T-helper 17 cell (primary cell): ENCODE data around the gene SSBP3. TPM values are rescaled to one million over a fixed set of nuclear protein-coding genes. Genes with fewer than 3 reads are reported as not detected.
A peak's percentile ranks its signal among the peaks of the same experiment; 100 is the strongest.

ENCODE experiments used
- ATAC-seq: fragments of 150-1000 bp; cut with Tn5 transposase; 2 replicates; pipeline ENCODE4 v1.10.0; 2021; ENCODE audit warnings: mild to moderate bottlenecking, moderate library complexity
- DNase-seq, 3 donors: peaks; one replicate each; pipeline versions ENCODE4 v3.0.0 to v3.0.0-alpha.2; 2020 to 2021
- H3K9me3 ChIP-seq: one replicate; pipeline ENCODE4 v1.7.0; 2013; ENCODE audit warnings: low read length, mild to moderate bottlenecking; ENCODE audit not compliant: control insufficient read depth, poor library complexity, severe bottlenecking
- H3K27ac Mint-ChIP-seq: one replicate; pipeline ENCODE4 v1.8.0; 2022; ENCODE audit warnings: mild to moderate bottlenecking, moderate library complexity, mixed read lengths
- H3K27me3 Mint-ChIP-seq: one replicate; pipeline ENCODE4 v1.8.0; 2022; ENCODE audit warnings: mixed read lengths
- H3K36me3 Mint-ChIP-seq: one replicate; pipeline ENCODE4 v1.8.0; 2022; ENCODE audit warnings: low read depth, mixed read lengths
- H3K4me1 Mint-ChIP-seq: one replicate; pipeline ENCODE4 v1.8.0; 2022; ENCODE audit warnings: mild to moderate bottlenecking, mixed read lengths
- H3K4me3 Mint-ChIP-seq: one replicate; pipeline ENCODE4 v1.8.0; 2022; ENCODE audit warnings: mild to moderate bottlenecking, moderate library complexity, mixed read lengths
- total RNA-seq, 4 donors: library from RNA in 2 of 4; stranded (reverse) in 2 of 4; gene quantifications; one replicate each; pipeline ENCODE4 v1.2.3 and lab custom pipeline; 2022 to 2026

SSBP3 gene
- total RNA-seq, 2 donors from 2014 or later = 64.9 to 67.4 TPM

GRCh38 chr1:54302549-54302948, 103.6 kb downstream of the SSBP3 start:
- H3K9me3 ChIP-seq = no peaks in the 10 kb centered on the region
- ATAC-seq = no peak
- peaks cover 53% of the 10 kb centered on the region for H3K4me1 Mint-ChIP-seq
- H3K27ac Mint-ChIP-seq = no peak overlapping the region
- H3K4me3 Mint-ChIP-seq = no peak overlapping the region
- DNase-seq = no peak
- H3K27me3 Mint-ChIP-seq = no peaks in the 10 kb centered on the region
- H3K36me3 Mint-ChIP-seq = peaks cover 2% of the 10 kb centered on the region

DNA sequence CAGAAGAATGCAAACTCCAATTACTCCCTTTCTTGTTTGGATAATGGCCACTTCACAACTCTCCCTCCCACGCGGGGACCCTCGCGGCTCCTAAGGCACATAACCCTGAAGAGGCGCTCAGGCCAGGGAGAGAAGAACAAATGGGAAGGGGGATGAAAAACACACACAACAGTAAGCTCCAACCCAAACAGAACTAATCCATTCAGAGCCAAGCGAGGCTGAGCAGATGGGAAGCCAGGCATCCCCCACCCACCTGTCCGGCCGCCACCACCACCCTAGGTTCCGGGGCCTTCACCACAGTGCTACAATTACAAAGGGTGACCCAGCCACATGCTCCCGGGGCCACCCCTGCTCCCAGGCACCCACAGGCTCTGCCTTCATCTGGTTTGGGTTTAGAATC, 104.7 kb downstream of the SSBP3 start:
- Mint-ChIP-seq H3K4me3 (no peak overlapping the region), H3K36me3 (peaks cover 2% of the 10 kb centered on the region), H3K4me1 (peaks cover 56% of the 10 kb centered on the region), H3K27me3 (no peaks in the 10 kb centered on the region), H3K27ac (no peak overlapping the region)
- no peak for ATAC-seq
- DNase-seq = no peak
- H3K9me3 ChIP-seq = no peaks in the 10 kb centered on the region

- Mint-ChIP-seq H3K27ac (no peak overlapping the region), H3K4me3 (no peak overlapping the region), H3K4me1 (peaks cover 55% of the 10 kb centered on the region), H3K27me3 (no peaks in the 10 kb centered on the region), H3K36me3 (peaks cover 2% of the 10 kb centered on the region)
- DNase-seq (no peak), ATAC-seq (no peak)
- H3K9me3 ChIP-seq = no peaks in the 10 kb centered on the region
Measured at GRCh38 chr1:54300401-54300800, 105.8 kb downstream of the SSBP3 start.

GRCh38 chr1:54299037-54299436, 107.2 kb downstream of the SSBP3 start:
- Mint-ChIP-seq H3K4me1 (peaks cover 57% of the 10 kb centered on the region), H3K27ac (peak overlapping the region; percentile 91), H3K36me3 (peaks cover 2% of the 10 kb centered on the region), H3K27me3 (no peaks in the 10 kb centered on the region), H3K4me3 (no peak overlapping the region)
- no peaks in the 10 kb centered on the region for H3K9me3 ChIP-seq
- DNase-seq (no peak), ATAC-seq (no peak)

GRCh38 chr1:54298284-54299033, 107.7 kb downstream of the SSBP3 start:
- Mint-ChIP-seq H3K36me3 (peaks cover 2% of the 10 kb centered on the region), H3K27me3 (no peaks in the 10 kb centered on the region), H3K4me1 (peaks cover 55% of the 10 kb centered on the region), H3K4me3 (no peak overlapping the region), H3K27ac (peak overlapping the region; percentile 91)
- DNase-seq (no peak), ATAC-seq (no peak)
- H3K9me3 ChIP-seq = no peaks in the 10 kb centered on the region

DNA sequence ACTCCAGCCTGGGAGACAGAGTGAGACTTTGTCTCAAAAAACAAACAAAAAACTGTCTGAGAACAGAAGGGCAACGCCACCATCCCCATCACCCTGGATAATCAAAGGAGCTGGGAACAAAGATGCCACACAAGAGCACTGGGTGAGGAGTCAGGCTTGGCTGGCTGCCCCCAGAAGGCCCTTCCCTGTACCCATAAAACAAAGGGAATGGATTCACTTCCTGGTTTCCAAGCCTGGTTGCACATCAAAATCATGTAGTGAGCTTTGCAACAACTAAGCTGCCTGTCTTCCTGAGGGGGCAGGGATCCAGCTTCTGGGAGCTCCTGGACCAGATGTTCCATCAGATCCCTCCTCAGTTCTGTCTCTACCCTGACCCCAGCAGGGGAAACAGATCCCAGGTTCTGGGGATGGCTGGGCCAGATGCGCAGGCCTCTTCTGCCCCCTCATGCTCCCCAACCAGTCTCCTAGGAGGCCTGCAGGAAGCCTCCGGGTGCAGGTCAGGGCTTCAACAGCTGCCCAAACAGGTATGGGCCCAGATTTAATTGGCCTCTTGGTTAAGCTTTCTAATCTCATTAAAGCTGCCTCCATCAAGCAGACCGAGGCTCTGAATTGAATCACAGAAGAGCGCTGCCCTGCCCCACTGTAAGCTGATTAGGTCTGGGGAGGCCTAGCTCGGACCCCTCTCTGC, 108.5 kb downstream of the SSBP3 start:
- ATAC-seq (no peak), DNase-seq (no peak)
- Mint-ChIP-seq H3K27ac (peak overlapping the region; percentile 91), H3K27me3 (no peaks in the 10 kb centered on the region), H3K4me1 (peaks cover 50% of the 10 kb centered on the region), H3K36me3 (peaks cover 2% of the 10 kb centered on the region), H3K4me3 (no peak overlapping the region)
- no peaks in the 10 kb centered on the region for H3K9me3 ChIP-seq

- peaks cover 2% of the 10 kb centered on the region for H3K36me3 Mint-ChIP-seq
- H3K4me1 Mint-ChIP-seq = peaks cover 47% of the 10 kb centered on the region
- no peak overlapping the region for H3K4me3 Mint-ChIP-seq
- no peaks in the 10 kb centered on the region for H3K27me3 Mint-ChIP-seq
- H3K9me3 ChIP-seq = no peaks in the 10 kb centered on the region
- ATAC-seq = no peak
- peak overlapping the region; percentile 11 for H3K27ac Mint-ChIP-seq
- DNase-seq = no peak
Measured at GRCh38 chr1:54296666-54297065, 109.5 kb downstream of the SSBP3 start.

DNA sequence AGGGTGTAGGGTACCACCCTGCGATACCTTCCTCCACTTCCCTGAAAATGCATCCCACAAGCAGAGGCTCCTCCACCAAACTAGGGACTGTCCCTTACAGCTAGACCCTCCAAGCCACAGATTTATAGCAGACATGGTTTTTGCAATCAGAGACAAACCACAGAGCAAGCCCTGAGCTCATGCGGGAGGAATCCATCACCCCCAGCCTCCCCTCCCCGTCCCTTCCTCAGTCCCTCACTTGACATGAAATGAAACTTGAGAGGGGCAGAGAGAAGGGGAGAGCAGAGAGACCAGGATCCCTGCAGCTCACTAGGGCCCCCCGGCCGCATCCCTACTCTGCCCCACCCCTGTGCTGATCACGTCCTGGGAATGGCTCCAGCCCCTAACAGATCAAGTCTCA, 111.3 kb downstream of the SSBP3 start:
- H3K9me3 ChIP-seq = no peaks in the 10 kb centered on the region
- no peak for ATAC-seq
- DNase-seq = no peak
- Mint-ChIP-seq H3K4me1 (peaks cover 44% of the 10 kb centered on the region), H3K36me3 (peaks cover 2% of the 10 kb centered on the region), H3K4me3 (no peak overlapping the region), H3K27me3 (no peaks in the 10 kb centered on the region), H3K27ac (peak overlapping the region; percentile 37)

DNA sequence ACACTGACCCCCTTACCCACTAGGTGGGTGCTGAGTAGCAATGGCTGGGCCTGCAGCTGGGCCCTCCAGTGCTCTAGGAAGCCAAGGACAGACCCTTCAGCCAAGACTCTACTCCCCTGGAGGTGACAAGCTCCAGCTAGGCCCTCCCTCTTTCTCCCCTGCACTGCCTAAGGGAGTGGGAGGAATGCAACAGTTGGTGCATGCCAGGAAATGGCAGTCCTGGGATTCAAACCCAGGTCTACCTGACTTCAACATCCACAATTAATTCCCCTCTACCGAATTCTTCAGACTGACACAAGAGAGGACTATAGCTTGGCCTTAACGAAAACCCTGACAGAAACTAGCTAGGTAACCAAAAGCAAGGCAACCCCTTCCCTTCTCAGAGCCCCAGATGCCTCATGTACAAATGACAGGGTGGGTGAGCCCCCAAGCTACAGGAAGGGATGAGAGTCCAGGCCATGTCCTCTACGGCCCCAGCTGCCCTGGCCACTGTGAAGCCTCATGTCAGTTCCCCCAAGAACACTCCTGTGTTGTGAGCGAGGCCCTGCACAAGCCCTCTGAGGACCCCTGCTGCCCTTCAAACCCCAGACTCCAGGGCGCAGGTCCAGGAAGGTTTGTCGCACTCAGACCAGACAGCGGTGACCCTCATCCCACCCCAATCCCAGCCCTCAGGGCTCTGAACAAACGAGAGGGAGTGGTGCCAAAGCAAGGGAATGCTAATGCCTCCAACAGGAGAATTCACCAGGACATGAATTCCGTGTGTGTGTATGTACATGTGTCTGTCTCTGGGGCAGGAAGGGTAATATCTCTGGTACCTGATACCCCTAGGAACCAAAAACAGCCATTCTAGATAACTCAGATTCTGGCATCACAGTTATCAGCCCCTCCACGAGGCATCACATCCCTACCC, 113.9 kb downstream of the SSBP3 start:
- H3K27me3 Mint-ChIP-seq = no peaks in the 10 kb centered on the region
- DNase-seq = no peak
- H3K36me3 Mint-ChIP-seq = no peaks in the 10 kb centered on the region
- H3K9me3 ChIP-seq = no peaks in the 10 kb centered on the region
- ATAC-seq = no peak
- peak overlapping the region; percentile 67 for H3K27ac Mint-ChIP-seq
- no peak overlapping the region for H3K4me3 Mint-ChIP-seq
- H3K4me1 Mint-ChIP-seq = peaks cover 39% of the 10 kb centered on the region

DNA sequence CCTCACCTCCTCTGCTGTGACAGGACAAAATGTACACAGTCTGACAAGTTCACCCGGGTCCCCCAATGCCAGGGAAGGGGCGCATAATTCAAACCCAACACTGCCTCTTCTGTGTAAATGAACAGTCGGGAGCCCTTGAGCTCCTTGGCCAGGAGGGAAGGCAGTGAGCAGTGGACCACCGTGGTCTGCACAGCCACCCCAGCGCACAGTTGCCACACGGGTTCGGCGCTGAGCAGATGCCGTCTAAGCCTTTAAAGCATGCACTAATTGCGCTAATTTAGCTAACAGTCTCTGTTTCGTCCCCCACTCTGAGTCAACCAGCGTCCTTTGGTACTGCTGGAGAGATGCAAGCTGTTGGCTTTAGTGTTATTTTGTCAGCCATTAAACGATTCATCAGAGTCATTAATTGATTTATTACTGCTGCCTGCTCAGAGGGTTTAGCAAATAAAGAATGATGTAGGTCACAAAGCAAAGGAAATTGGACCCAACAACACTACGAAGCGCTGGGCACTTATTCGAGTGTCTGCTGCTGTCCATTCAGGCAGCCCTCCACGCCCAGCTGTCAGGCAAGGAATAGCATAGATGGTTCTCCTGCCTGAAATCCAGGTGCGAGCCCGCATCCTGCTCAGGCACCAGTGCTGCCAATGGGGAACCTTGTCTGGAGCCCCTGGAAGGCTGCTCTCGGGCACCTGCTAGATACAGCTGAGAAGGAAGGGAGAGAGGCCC, 114.8 kb downstream of the SSBP3 start:
- peaks cover 42% of the 10 kb centered on the region for H3K4me1 Mint-ChIP-seq
- DNase-seq (no peak), ATAC-seq (no peak)
- no peaks in the 10 kb centered on the region for H3K9me3 ChIP-seq
- no peaks in the 10 kb centered on the region for H3K27me3 Mint-ChIP-seq
- H3K27ac Mint-ChIP-seq = no peak overlapping the region
- H3K4me3 Mint-ChIP-seq = no peak overlapping the region
- H3K36me3 Mint-ChIP-seq = no peaks in the 10 kb centered on the region

DNA sequence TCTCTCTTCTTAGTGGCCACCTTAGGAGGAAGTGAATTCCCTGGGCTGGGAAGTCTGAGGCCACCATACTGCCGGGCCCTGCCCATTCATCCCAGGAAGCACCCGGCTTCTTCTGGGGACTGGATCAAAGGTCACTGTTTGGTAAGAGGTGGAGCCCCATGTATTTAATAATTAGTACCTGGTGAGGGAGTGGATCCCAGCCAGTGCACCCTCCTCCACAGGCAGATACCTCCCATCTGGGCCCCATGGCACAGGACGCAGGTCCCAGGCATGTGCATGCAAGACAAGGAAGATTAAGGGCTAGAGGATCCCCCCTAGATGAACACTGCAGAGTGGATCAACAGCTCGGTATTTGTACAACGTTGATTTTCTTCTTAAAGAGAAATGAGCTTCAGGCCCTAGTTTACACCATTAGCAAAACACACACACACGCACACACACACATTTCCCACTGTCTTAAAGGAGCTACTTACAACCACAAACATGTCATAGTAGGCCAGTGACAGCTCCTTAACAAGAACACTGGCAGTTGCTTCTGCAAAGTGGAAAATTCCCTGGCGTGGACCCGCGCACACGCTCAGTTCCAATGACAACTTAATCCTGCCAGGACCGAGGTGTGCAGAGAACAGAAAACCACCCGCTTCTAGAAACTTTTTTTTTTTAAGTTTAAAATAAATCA, 115.5 kb downstream of the SSBP3 start:
- no peaks in the 10 kb centered on the region for H3K36me3 Mint-ChIP-seq
- H3K27ac Mint-ChIP-seq = no peak overlapping the region
- no peak for ATAC-seq

GRCh38 chr1:54289712-54290233, 116.4 kb downstream of the SSBP3 start:
- no peaks in the 10 kb centered on the region for H3K36me3 Mint-ChIP-seq
- no peak for ATAC-seq
- H3K27me3 Mint-ChIP-seq = no peaks in the 10 kb centered on the region
- peak overlapping the region; percentile 4 for H3K27ac Mint-ChIP-seq
- DNase-seq = no peak
- H3K4me3 Mint-ChIP-seq = no peak overlapping the region
- H3K4me1 Mint-ChIP-seq = peaks cover 52% of the 10 kb centered on the region
- H3K9me3 ChIP-seq = no peaks in the 10 kb centered on the region

More for the DNA sequence above, 115.5 kb downstream of the SSBP3 start:
- Mint-ChIP-seq H3K4me3 (no peak overlapping the region), H3K4me1 (peaks cover 48% of the 10 kb centered on the region), H3K27me3 (no peaks in the 10 kb centered on the region)
- no peaks in the 10 kb centered on the region for H3K9me3 ChIP-seq
- DNase-seq = no peak
